IgD-negative memory B cell (primary cell): ENCODE measurements around the gene BCORL1. TPM values are rescaled to one million over a fixed set of nuclear protein-coding genes. Genes with fewer than 3 reads are reported as not detected.

Experiments used
- H3K27ac Mint-ChIP-seq, 3 donors: one replicate each; pipeline ENCODE4 v1.8.0; 2020 to 2022; ENCODE audit warnings: mild to moderate bottlenecking in 3 of 3, mixed read lengths in 3 of 3, moderate library complexity in 1 of 3
- H3K27me3 Mint-ChIP-seq: one replicate; pipeline ENCODE4 v1.8.0; 2021; ENCODE audit warnings: mixed read lengths
- H3K36me3 Mint-ChIP-seq: one replicate; pipeline ENCODE4 v1.8.0; 2020; ENCODE audit warnings: mild to moderate bottlenecking, mixed read lengths
- H3K4me1 Mint-ChIP-seq, 3 donors: one replicate each; pipeline ENCODE4 v1.8.0; 2020 to 2022; ENCODE audit warnings: mixed read lengths in 3 of 3, mild to moderate bottlenecking in 1 of 3
- H3K4me3 Mint-ChIP-seq, 4 donors: one replicate each; pipeline ENCODE4 v1.8.0; 2020 to 2022; ENCODE audit warnings: mild to moderate bottlenecking in 4 of 4, mixed read lengths in 4 of 4, moderate library complexity in 3 of 4
- H3K9me3 Mint-ChIP-seq, 3 donors: one replicate each; pipeline ENCODE4 v1.8.0; 2020 to 2021; ENCODE audit warnings: mixed read lengths in 3 of 3, mild to moderate bottlenecking in 1 of 3
- polyA plus RNA-seq: library from polyadenylated mRNA; unstranded; fragments of 300-500 nt; fragmentation: Illumina TruSeq; gene quantifications from one replicate; pipeline ENCODE4 v1.2.3, GENCODE V29; 2021

Gene BCORL1
- polyA plus RNA-seq, 1 donor from 2014 or later = 3.2 TPM

DNA sequence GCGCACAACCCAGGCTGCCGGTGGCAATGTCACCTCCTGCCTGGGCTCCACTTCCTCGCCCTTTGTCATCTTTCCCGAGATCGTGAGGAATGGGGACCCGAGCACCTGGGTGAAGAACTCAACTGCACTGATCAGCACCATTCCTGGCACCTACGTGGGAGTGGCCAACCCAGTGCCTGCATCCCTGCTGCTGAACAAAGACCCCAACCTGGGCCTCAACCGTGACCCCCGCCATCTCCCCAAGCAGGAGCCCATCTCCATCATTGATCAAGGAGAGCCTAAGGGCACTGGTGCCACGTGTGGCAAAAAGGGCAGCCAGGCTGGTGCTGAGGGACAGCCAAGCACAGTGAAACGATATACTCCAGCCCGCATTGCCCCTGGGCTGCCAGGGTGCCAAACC, 32.3 kb downstream of the BCORL1 start:
- Mint-ChIP-seq H3K27me3 (peaks cover 4% of the 10 kb centered on the region), H3K36me3 (no peaks in the 10 kb centered on the region), H3K4me3 (no peak overlapping the region), H3K4me1 (no peaks in the 10 kb centered on the region), H3K9me3 (no peaks in the 10 kb centered on the region), H3K27ac (no peak overlapping the region)

DNA sequence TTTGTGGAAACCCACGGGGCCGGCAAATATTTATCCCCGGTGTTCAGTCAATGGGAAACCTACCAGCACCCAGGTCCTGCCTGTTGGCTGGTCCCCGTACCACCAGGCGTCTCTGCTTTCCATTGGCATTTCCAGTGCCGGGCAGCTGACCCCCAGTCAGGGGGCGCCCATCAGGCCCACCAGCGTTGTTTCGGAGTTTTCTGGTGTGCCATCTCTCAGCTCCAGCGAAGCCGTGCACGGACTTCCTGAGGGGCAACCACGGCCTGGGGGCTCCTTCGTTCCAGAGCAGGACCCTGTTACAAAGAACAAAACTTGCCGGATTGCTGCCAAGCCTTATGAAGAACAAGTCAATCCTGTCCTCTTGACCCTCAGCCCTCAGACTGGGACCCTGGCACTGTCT, 32.7 kb downstream of the BCORL1 start:
- Mint-ChIP-seq H3K4me3 (no peak overlapping the region), H3K27ac (no peak overlapping the region), H3K4me1 (no peaks in the 10 kb centered on the region), H3K9me3 (no peaks in the 10 kb centered on the region), H3K27me3 (peaks cover 4% of the 10 kb centered on the region), H3K36me3 (no peaks in the 10 kb centered on the region)

DNA sequence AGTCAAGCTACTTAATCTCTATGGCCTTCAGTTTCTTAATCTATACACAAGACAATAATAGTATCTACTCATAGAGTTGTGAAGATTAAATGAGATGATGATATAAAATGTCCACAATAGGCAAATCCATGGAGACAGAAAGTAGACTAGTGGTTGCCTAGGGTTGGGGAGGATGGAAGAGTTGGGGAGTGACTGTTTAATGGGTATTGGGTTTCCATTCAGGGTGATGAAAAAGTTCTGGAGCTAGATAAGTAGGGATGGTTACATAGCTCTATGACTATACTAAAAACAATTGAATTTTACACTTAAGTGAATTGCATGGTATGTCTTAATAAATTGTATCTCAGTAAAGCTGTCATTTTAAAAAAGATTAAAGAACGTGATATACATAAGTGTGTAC, 35.7 kb downstream of the BCORL1 start:
- Mint-ChIP-seq H3K27me3 (peaks cover 2% of the 10 kb centered on the region), H3K27ac (no peak overlapping the region), H3K4me1 (no peaks in the 10 kb centered on the region)

DNA sequence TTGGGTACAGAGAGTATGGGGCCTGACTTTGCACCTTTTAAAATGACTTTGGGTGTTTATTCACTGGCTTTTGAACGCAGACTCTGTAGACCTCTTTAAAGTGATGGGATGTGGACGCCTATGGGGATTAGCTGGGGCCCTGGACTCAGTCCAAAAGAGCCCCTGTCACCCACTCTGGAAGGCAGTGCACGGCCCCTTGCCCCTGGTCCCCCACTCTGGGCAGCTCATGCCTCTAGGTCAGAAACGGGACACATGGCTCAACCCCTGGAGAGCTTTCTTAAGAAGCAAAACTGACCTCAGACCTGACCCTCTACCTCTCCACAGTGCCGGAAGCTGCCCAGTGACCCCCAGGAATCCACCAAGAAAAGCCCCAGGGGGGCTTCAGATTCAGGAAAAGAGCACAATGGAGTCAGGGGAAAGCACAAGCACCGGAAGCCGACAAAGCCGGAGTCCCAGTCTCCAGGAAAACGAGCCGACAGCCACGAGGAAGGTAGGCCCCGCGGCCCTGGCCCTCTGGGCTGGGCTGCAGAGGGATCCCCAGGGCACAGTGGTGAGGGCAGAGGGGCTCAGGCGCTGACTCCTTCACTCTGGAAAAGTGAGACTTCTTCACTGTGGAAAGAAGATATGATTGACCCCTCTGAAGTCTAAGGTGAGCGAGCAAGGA, 38.4 kb downstream of the BCORL1 start:
- Mint-ChIP-seq H3K9me3 (no peaks in the 10 kb centered on the region), H3K27ac (no peak overlapping the region), H3K4me1 (peaks cover 9 to 13% (median 11%) of the 10 kb centered on the region in 3 donors), H3K4me3 (no peak overlapping the region), H3K36me3 (no peaks in the 10 kb centered on the region), H3K27me3 (no peaks in the 10 kb centered on the region)

More for the DNA sequence above, 35.7 kb downstream of the BCORL1 start:
- Mint-ChIP-seq H3K36me3 (no peaks in the 10 kb centered on the region), H3K9me3 (no peaks in the 10 kb centered on the region), H3K4me3 (no peak overlapping the region)

GRCh38 chrX:130024127-130024526, 41.7 kb downstream of the BCORL1 start:
- Mint-ChIP-seq H3K9me3 (no peaks in the 10 kb centered on the region), H3K27me3 (no peaks in the 10 kb centered on the region), H3K4me1 (peaks cover 13% of the 10 kb centered on the region in 3 donors), H3K27ac (peak overlapping the region; percentile 67 to 81 (median 73)), H3K36me3 (no peaks in the 10 kb centered on the region), H3K4me3 (peak overlapping the region; percentile 25 to 90 (median 60))

DNA sequence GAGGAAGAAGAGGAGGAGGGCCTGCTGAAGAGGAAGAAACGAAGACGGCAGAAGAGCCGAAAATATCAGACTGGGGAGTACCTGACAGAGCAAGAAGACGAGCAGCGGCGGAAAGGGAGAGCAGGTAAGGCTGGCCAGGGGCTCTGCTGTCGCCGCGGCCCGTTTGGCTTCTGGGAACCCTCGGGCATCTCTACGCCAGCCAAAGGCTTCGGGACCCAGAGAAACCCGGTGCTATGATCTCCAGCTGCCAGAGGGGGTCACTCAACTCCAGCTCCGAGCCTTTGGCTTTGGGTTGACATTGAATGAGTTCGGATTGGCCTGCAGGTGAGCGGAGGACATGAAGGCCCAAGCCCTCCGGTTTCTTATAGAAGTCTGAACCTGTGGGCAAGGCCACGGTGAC, 42.8 kb downstream of the BCORL1 start:
- Mint-ChIP-seq H3K9me3 (no peaks in the 10 kb centered on the region), H3K4me1 (peaks cover 13% of the 10 kb centered on the region in 3 donors), H3K27me3 (peaks cover 3% of the 10 kb centered on the region), H3K36me3 (no peaks in the 10 kb centered on the region), H3K27ac (no peak overlapping the region), H3K4me3 (no peak overlapping the region)

- Mint-ChIP-seq H3K27me3 (peaks cover 3% of the 10 kb centered on the region), H3K27ac (no peak overlapping the region), H3K4me3 (no peak overlapping the region), H3K9me3 (no peaks in the 10 kb centered on the region), H3K4me1 (peaks cover 13 to 15% (median 14%) of the 10 kb centered on the region in 3 donors), H3K36me3 (no peaks in the 10 kb centered on the region)
Observed at GRCh38 chrX:130027569-130027968, 45.1 kb downstream of the BCORL1 start.

DNA sequence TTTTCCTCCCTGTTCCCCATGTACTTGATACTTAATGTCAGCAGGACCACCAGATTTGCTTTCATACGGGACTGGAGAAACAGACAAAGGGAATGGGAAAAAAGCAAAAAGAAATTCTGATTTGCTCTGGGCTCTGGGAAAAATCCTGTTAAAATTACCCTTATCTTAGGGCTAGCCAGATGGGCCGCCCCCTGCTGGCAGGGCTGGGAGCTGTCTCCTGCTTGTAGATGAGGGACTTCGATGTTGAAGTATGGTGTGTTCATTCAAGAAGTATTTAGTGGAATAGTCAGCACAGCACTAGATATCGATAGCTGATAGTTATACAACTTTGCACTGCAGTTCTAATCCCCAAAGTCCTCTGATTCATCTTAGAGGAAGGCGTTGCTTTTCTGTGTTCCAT, 45.8 kb downstream of the BCORL1 start:
- no peaks in the 10 kb centered on the region for H3K9me3 Mint-ChIP-seq
- H3K27ac Mint-ChIP-seq = peak overlapping the region in 1 of 3 donors; percentile 59

GRCh38 chrX:130030826-130031225, 48.4 kb downstream of the BCORL1 start:
- Mint-ChIP-seq H3K9me3 (no peaks in the 10 kb centered on the region), H3K27me3 (peaks cover 5% of the 10 kb centered on the region), H3K4me3 (no peak overlapping the region), H3K4me1 (peaks cover 2 to 4% (median 4%) of the 10 kb centered on the region in 3 donors), H3K36me3 (no peaks in the 10 kb centered on the region), H3K27ac (no peak overlapping the region)

More for the DNA sequence above, 45.8 kb downstream of the BCORL1 start:
- peak overlapping the region in 1 of 4 donors; percentile 39 for H3K4me3 Mint-ChIP-seq
- H3K27me3 Mint-ChIP-seq = peaks cover 3% of the 10 kb centered on the region
- H3K4me1 Mint-ChIP-seq = peaks cover 13 to 15% (median 14%) of the 10 kb centered on the region in 3 donors
- no peaks in the 10 kb centered on the region for H3K36me3 Mint-ChIP-seq

- no peaks in the 10 kb centered on the region for H3K9me3 Mint-ChIP-seq
- H3K36me3 Mint-ChIP-seq = peaks cover 1% of the 10 kb centered on the region
- peaks cover 2 to 4% (median 4%) of the 10 kb centered on the region in 3 donors for H3K4me1 Mint-ChIP-seq
- no peak overlapping the region for H3K27ac Mint-ChIP-seq
- H3K4me3 Mint-ChIP-seq = no peak overlapping the region
- H3K27me3 Mint-ChIP-seq = peaks cover 5% of the 10 kb centered on the region
Observed at GRCh38 chrX:130032552-130032951, 50.1 kb downstream of the BCORL1 start.

DNA sequence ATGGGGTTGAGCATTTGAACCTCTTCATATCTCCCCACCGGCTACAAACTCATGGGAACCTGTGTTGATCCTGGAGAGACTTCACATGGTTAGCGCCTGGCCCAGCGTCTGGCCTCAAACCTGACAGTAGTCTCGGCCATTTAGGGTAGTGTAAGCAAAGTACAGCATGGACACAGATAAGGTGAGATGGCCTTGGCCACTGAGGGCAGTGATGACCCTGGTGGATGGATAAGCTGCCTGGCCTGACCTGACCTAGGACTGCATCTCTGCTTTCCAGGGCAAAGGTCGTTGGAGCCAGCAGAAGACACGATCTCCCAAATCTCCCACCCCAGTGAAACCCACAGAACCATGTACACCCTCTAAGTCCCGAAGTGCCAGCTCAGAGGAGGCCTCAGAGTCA, 51.7 kb downstream of the BCORL1 start:
- Mint-ChIP-seq H3K4me1 (peaks cover 0 to 2% (median 1%) of the 10 kb centered on the region in 3 donors), H3K27me3 (peaks cover 5% of the 10 kb centered on the region), H3K36me3 (peaks cover 1% of the 10 kb centered on the region), H3K4me3 (no peak overlapping the region), H3K9me3 (no peaks in the 10 kb centered on the region), H3K27ac (no peak overlapping the region)

GRCh38 chrX:130039847-130040246, 57.4 kb downstream of the BCORL1 start:
- Mint-ChIP-seq H3K27ac (no peak overlapping the region), H3K27me3 (no peaks in the 10 kb centered on the region), H3K9me3 (peaks cover 0 to 2% (median 0%) of the 10 kb centered on the region in 3 donors), H3K4me1 (no peaks in the 10 kb centered on the region), H3K4me3 (no peak overlapping the region), H3K36me3 (peaks cover 5% of the 10 kb centered on the region)

- H3K4me1 Mint-ChIP-seq = peaks cover 0 to 1% (median 0%) of the 10 kb centered on the region in 3 donors
- H3K4me3 Mint-ChIP-seq = no peak overlapping the region
- peaks cover 0 to 4% (median 1%) of the 10 kb centered on the region in 3 donors for H3K9me3 Mint-ChIP-seq
- peaks cover 9% of the 10 kb centered on the region for H3K36me3 Mint-ChIP-seq
- no peaks in the 10 kb centered on the region for H3K27me3 Mint-ChIP-seq
- H3K27ac Mint-ChIP-seq = no peak overlapping the region
Observed at GRCh38 chrX:130047416-130047815, 65.0 kb downstream of the BCORL1 start.

DNA sequence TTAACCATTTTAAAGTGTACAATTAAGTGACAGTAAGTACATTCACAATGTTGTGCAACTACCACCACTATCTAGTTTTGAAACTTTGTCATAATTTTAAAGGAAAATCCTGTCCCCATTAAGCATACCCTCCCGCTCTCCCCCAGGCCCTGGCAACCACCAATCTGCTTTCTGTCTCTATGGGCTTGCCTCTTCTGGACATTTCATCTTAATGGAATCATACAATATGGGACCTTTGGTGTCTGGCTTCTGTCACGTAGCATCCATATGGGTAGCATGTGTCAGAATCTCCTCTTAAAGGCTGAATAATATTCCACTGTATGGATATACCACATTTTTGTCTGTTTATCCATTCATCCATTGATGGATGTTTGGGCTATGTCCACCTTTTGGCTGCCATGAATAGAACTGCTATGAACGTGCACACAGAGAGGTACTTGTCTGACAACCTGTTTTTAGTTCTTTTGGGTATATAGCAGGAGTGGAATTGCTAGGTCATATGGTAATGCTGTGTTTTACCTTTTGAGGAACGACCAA, 66.3 kb downstream of the BCORL1 start:
- H3K4me3 Mint-ChIP-seq = no peak overlapping the region
- no peaks in the 10 kb centered on the region for H3K27me3 Mint-ChIP-seq
- H3K36me3 Mint-ChIP-seq = peaks cover 9% of the 10 kb centered on the region
- H3K4me1 Mint-ChIP-seq = peaks cover 0 to 1% (median 0%) of the 10 kb centered on the region in 3 donors
- H3K9me3 Mint-ChIP-seq = peaks cover 0 to 4% (median 1%) of the 10 kb centered on the region in 3 donors
- H3K27ac Mint-ChIP-seq = no peak overlapping the region

- Mint-ChIP-seq H3K4me3 (no peak overlapping the region), H3K4me1 (peaks cover 0 to 1% (median 0%) of the 10 kb centered on the region in 3 donors), H3K27me3 (no peaks in the 10 kb centered on the region), H3K36me3 (peaks cover 8% of the 10 kb centered on the region), H3K27ac (no peak overlapping the region), H3K9me3 (peaks cover 0 to 4% (median 1%) of the 10 kb centered on the region in 3 donors)
Observed at GRCh38 chrX:130049821-130050220, 67.4 kb downstream of the BCORL1 start.
